ENCODE measurements around the gene UBAP2. TPM values are rescaled to one million over a fixed set of nuclear protein-coding genes. Genes with fewer than 3 reads are reported as not detected.

Gene UBAP2
- total RNA-seq, 1 experiment from 2014 or later: 45.5 TPM

DNA sequence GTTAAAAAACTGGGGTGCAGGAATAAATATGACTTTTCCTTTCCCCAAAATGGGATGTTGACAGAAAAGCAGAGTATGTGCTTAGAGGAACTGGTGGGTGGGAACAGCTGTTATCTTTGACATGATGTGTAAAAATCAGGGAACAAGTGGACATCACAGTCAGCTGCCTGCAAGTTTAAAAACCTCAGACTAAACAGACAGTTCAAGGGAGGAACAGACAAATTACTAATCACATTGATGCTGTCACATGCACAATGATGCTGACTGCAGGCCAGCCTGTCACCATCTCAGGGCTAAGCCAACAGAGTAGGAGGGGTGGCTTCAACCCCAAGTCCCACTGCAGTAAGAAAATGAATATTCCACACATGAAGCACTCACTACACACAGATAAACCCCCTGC, 38.2 kb upstream of the UBAP2 start:
- CTCF ChIA-PET: no interaction called here
- Mint-ChIP-seq H3K9me3 (ENCODE audit: low read depth, unreplicated experiment) (no peaks in the 10 kb centered on the region), H3K27me3 (ENCODE audit: unreplicated experiment) (no peaks in the 10 kb centered on the region), H3K27ac (ENCODE audit: unreplicated experiment) (no peak overlapping the region), H3K36me3 (ENCODE audit: insufficient read depth, unreplicated experiment) (peaks cover 30% of the 10 kb centered on the region), H3K4me3 (ENCODE audit: low read depth, unreplicated experiment) (no peak overlapping the region), H3K4me1 (ENCODE audit: low read depth, unreplicated experiment) (no peaks in the 10 kb centered on the region)
- intact Hi-C loops (cut with micrococcal nuclease; ENCODE audit: unreplicated experiment): no loop called here
- no TSS peak for BruUV-seq (replicated peaks)
- DNase-seq: no peak
- TF ChIP-seq, protein P1, sequence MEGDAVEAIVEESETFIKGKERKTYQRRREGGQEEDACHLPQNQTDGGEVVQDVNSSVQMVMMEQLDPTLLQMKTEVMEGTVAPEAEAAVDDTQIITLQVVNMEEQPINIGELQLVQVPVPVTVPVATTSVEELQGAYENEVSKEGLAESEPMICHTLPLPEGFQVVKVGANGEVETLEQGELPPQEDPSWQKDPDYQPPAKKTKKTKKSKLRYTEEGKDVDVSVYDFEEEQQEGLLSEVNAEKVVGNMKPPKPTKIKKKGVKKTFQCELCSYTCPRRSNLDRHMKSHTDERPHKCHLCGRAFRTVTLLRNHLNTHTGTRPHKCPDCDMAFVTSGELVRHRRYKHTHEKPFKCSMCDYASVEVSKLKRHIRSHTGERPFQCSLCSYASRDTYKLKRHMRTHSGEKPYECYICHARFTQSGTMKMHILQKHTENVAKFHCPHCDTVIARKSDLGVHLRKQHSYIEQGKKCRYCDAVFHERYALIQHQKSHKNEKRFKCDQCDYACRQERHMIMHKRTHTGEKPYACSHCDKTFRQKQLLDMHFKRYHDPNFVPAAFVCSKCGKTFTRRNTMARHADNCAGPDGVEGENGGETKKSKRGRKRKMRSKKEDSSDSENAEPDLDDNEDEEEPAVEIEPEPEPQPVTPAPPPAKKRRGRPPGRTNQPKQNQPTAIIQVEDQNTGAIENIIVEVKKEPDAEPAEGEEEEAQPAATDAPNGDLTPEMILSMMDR (IDR thresholded peaks at IDR 0.05; ENCODE audit: unreplicated experiment): no peak

DNA sequence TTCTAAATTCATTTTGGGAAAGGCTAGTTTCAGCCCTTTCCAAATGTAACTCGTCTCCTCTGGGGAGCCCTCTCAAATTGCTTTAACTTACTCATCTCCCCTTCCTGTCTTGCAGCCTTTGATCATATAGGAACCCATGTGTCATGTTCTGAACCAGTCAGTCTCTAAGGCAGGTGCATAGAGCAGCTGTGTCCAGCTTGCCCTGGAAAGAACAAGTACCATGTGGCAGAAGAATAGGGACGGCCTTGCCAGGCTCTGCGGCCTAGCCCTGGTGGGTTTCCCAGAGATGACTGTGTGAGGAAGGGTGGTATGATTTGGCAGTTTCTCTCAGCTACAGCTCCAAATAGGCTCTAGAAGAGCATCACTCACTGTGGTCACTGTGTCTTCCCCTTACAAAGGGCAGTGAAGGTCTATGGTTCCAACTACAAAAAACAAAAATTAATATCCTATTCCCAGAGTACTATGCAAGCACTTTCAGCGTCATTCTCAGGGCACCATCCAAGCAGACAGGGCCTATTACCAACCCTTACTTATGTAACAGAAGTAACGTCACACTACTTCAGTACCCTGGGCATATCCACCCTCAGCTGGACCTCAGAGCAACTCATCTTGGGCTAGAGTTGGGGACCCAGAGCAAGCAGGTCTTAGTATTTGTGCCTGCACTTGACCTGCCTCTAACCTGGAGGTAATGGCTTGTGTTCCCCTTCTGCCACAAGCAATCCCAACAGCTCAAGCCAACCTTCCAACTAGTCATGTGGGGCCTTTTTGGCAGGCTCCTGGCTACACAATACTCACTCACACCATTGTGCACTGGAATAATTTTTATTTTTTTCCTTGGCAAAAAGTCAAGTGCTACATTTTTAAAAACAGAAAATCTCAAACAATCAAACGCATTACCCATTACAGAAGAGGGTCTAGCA, 37.2 kb upstream of the UBAP2 start:
- intact Hi-C loops (cut with micrococcal nuclease; ENCODE audit: unreplicated experiment): no loop called here
- Mint-ChIP-seq H3K27ac (ENCODE audit: unreplicated experiment) (no peak overlapping the region), H3K4me1 (ENCODE audit: low read depth, unreplicated experiment) (no peaks in the 10 kb centered on the region), H3K4me3 (ENCODE audit: low read depth, unreplicated experiment) (no peak overlapping the region), H3K36me3 (ENCODE audit: insufficient read depth, unreplicated experiment) (peaks cover 27% of the 10 kb centered on the region), H3K27me3 (ENCODE audit: unreplicated experiment) (no peaks in the 10 kb centered on the region), H3K9me3 (ENCODE audit: low read depth, unreplicated experiment) (no peaks in the 10 kb centered on the region)
- no TSS peak for BruUV-seq (replicated peaks)
- TF ChIP-seq, protein P1 (IDR thresholded peaks at IDR 0.05; ENCODE audit: unreplicated experiment): no peak
- CTCF ChIA-PET: interaction anchor here (0.6 kb wide), 1 partner anchor 11 kb away, joined by 4 read pairs; no protein-coding TSS in a partner anchor
- no peak for DNase-seq

DNA sequence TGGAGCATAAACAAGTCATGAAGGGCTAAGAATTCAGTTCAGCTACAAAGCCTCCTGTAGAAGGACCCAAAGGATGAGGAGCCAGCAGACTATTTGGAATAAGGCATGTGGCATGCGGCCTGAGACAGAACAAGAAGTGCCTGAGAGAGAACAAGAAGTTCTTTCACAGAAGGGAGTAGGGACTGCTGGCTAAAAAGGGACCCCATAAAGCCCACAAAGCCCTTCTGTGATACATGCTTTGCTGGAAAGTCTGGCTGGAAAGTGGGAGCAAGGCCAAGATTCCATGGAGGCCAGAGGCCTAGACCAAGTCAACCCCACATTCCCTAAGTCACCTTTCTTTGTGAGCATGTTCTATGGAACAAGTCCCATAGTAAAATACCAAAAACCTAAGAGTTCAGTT, 35.9 kb upstream of the UBAP2 start:
- DNase-seq: no peak
- Mint-ChIP-seq H3K27ac (ENCODE audit: unreplicated experiment) (no peak overlapping the region), H3K27me3 (ENCODE audit: unreplicated experiment) (no peaks in the 10 kb centered on the region), H3K4me3 (ENCODE audit: low read depth, unreplicated experiment) (no peak overlapping the region), H3K36me3 (ENCODE audit: insufficient read depth, unreplicated experiment) (peaks cover 21% of the 10 kb centered on the region), H3K4me1 (ENCODE audit: low read depth, unreplicated experiment) (no peaks in the 10 kb centered on the region), H3K9me3 (ENCODE audit: low read depth, unreplicated experiment) (no peaks in the 10 kb centered on the region)
- TF ChIP-seq, protein P1 (IDR thresholded peaks at IDR 0.05; ENCODE audit: unreplicated experiment): no peak
- intact Hi-C loops (cut with micrococcal nuclease; ENCODE audit: unreplicated experiment): no loop called here
- CTCF ChIA-PET: no interaction called here
- no TSS peak for BruUV-seq (replicated peaks)

DNA sequence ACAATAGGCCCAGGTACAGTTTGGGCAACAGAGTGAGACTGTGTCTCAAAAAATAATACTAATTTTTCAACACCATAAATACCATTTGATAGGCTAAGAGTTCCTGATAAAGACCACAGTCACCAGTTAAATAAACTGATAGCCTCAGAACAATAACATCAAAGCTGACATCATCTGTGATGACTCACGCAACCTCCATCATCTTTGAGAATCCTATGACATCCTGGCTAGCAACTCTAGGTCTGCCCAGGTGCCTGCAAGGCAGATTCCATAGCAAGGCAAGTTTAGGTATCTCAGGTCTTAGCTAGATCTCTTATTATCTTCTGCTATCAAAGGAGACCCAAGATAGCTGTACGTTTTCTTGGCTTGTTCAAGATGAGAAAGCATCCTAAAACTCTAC, 30.5 kb upstream of the UBAP2 start:
- BruUV-seq (replicated peaks): no TSS peak
- Mint-ChIP-seq H3K4me1 (ENCODE audit: low read depth, unreplicated experiment) (peaks cover 4% of the 10 kb centered on the region), H3K27ac (ENCODE audit: unreplicated experiment) (no peak overlapping the region), H3K36me3 (ENCODE audit: insufficient read depth, unreplicated experiment) (no peaks in the 10 kb centered on the region), H3K27me3 (ENCODE audit: unreplicated experiment) (no peaks in the 10 kb centered on the region), H3K9me3 (ENCODE audit: low read depth, unreplicated experiment) (no peaks in the 10 kb centered on the region), H3K4me3 (ENCODE audit: low read depth, unreplicated experiment) (no peak overlapping the region)
- intact Hi-C loops (cut with micrococcal nuclease; ENCODE audit: unreplicated experiment): no loop called here
- CTCF ChIA-PET: no interaction called here
- no peak for DNase-seq
- TF ChIP-seq, protein P1 (IDR thresholded peaks at IDR 0.05; ENCODE audit: unreplicated experiment): no peak

All from Calu3 (cell line).